ENCODE measurements around the gene KCNMB3. TPM values are rescaled to one million over a fixed set of nuclear protein-coding genes. Genes with fewer than 3 reads are reported as not detected.

The KCNMB3 gene
- polyA plus RNA-seq, 3 donors, result 0.14 to 2.2 TPM; not detected in 1

GRCh38 chr3:179256813-179257212 is 5.9 kb upstream of the KCNMB3 start:
- Mint-ChIP-seq H3K27ac (no peak overlapping the region), H3K36me3 (peaks cover 0 to 9% of the 10 kb centered on the region in 2 donors), H3K27me3 (ENCODE audit: low read depth in 3 of 3) (peaks cover 0 to 2% (median 1%) of the 10 kb centered on the region in 3 donors), H3K9me3 (peaks cover 16 to 35% (median 30%) of the 10 kb centered on the region in 7 donors), H3K4me3 (no peak overlapping the region), H3K4me1 (peaks cover 16% of the 10 kb centered on the region)
- peaks cover 0 to 7% of the 10 kb centered on the region in 2 donors for H3K4me1 ChIP-seq (ENCODE audit: control insufficient read depth in 1 of 2, insufficient read depth in 2 of 2, low read length in 2 of 2)
- no CpG with 5 or more reads among the region's 2 CpGs for WGBS (ENCODE audit: insufficient coverage)
- H2AFZ ChIP-seq (ENCODE audit: insufficient read depth, low read depth, low read length, poor library complexity, severe bottlenecking), result no peak overlapping the region
- peaks cover 0 to 20% of the 10 kb centered on the region in 2 donors for H3K9me3 ChIP-seq (replicated peaks in 1 of 2; ENCODE audit: control insufficient read depth in 1 of 2, insufficient read depth in 1 of 2, low read length in 2 of 2)
- no peak overlapping the region for H3K4me3 ChIP-seq (replicated peaks in 1 of 3; ENCODE audit: low read depth in 2 of 3, low read length in 3 of 3)
- no peak for TF ChIP-seq CTCF (IDR thresholded peaks at IDR 0.05)
- H3K27ac ChIP-seq (ENCODE audit: low read depth in 1 of 2, low read length in 2 of 2), result no peak overlapping the region
- H3K36me3 ChIP-seq (replicated peaks in 1 of 2; ENCODE audit: control insufficient read depth in 1 of 2, insufficient read depth in 2 of 2, low read length in 2 of 2), result no peaks in the 10 kb centered on the region
- no peaks in the 10 kb centered on the region for H4K20me1 ChIP-seq (ENCODE audit: insufficient read depth, low read length)
- intact Hi-C loops (cut with micrococcal nuclease), result no loop called here
- no peak overlapping the region for H3K4me2 ChIP-seq (replicated peaks; ENCODE audit: extremely low read depth, low read length, poor library complexity, severe bottlenecking)
- no peaks in the 10 kb centered on the region for H3K27me3 ChIP-seq (ENCODE audit: control insufficient read depth in 2 of 2, insufficient read depth in 2 of 2, low read length in 2 of 2)
- H3K79me2 ChIP-seq (ENCODE audit: insufficient read depth, low read length), result no peaks in the 10 kb centered on the region
- H3K9ac ChIP-seq (ENCODE audit: insufficient read depth, low read length, poor library complexity, severe bottlenecking), result no peak overlapping the region
- DNase-seq, result no peak

DNA sequence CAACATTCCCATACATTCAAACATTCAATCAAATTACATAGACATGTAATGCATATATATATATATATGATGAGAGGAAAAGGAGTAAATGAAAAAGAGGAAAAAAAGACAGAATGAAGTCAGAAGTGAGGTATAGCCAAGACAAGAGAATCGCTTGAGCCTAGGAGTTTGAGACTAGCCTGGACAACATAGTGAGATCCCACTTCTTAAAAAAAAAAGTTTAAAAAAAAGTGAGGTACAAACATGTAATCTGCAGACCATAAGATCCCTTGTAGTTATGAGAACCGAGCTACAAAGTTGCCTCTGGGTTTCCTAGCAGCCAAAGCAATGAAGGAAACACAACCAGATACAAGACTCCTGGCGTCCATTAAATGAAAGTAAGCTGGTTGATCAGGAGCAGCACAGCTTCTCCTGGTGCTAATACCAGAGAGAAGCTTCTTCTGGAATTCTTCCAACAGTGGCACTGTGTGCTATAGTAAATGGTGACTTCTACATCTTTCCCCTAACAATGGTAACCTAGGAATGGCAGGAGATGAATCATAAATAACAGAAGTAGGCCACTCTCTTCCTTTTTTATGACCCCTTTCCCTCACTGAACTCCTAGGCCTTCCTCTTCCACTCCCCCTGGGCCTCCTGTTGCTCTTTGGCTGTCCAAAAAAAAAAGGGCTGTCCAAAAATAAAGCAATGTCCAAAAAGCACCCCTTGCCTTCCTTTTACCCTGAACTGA is 3.5 kb downstream of the KCNMB3 start:
- Histone ChIP-seq H2AFZ (ENCODE audit: insufficient read depth, low read depth, low read length, poor library complexity, severe bottlenecking) (no peak overlapping the region), H3K4me1 (ENCODE audit: control insufficient read depth in 1 of 2, insufficient read depth in 2 of 2, low read length in 2 of 2) (no peaks in the 10 kb centered on the region), H3K4me3 (replicated peaks in 1 of 3; ENCODE audit: low read depth in 2 of 3, low read length in 3 of 3) (no peak overlapping the region), H3K27me3 (ENCODE audit: control insufficient read depth in 2 of 2, insufficient read depth in 2 of 2, low read length in 2 of 2) (no peaks in the 10 kb centered on the region), H3K36me3 (replicated peaks in 1 of 2; ENCODE audit: control insufficient read depth in 1 of 2, insufficient read depth in 2 of 2, low read length in 2 of 2) (no peaks in the 10 kb centered on the region), H3K27ac (ENCODE audit: low read depth in 1 of 2, low read length in 2 of 2) (no peak overlapping the region), H3K79me2 (ENCODE audit: insufficient read depth, low read length) (no peaks in the 10 kb centered on the region), H3K4me2 (replicated peaks; ENCODE audit: extremely low read depth, low read length, poor library complexity, severe bottlenecking) (no peak overlapping the region), H3K9ac (ENCODE audit: insufficient read depth, low read length, poor library complexity, severe bottlenecking) (no peak overlapping the region), H4K20me1 (ENCODE audit: insufficient read depth, low read length) (no peaks in the 10 kb centered on the region), H3K9me3 (replicated peaks in 1 of 2; ENCODE audit: control insufficient read depth in 1 of 2, insufficient read depth in 1 of 2, low read length in 2 of 2) (no peaks in the 10 kb centered on the region)
- H3K9me3 Mint-ChIP-seq, result peaks cover 0 to 6% (median 3%) of the 10 kb centered on the region in 7 donors
- H3K4me3 Mint-ChIP-seq, result no peak overlapping the region
- intact Hi-C loops (cut with micrococcal nuclease), result no loop called here
- peaks cover 4% of the 10 kb centered on the region for H3K4me1 Mint-ChIP-seq
- WGBS (ENCODE audit: insufficient coverage), result 100% methylated on average over 1 of the region's 3 CpGs
- no peak for DNase-seq
- H3K27me3 Mint-ChIP-seq (ENCODE audit: low read depth in 3 of 3), result peaks cover 0 to 1% (median 0%) of the 10 kb centered on the region in 3 donors
- H3K36me3 Mint-ChIP-seq, result peaks cover 21% of the 10 kb centered on the region in 2 donors
- peak overlapping the region in 2 of 7 donors; percentile 11 to 52 for H3K27ac Mint-ChIP-seq
- TF ChIP-seq CTCF (IDR thresholded peaks at IDR 0.05), result no peak

All from CD14-positive monocyte (primary cell).